ENCODE measurements around the gene AMH.

The AMH gene

GRCh38 chr19:2235381-2236063 lies 13.6 kb upstream of the AMH start:
- DNase-seq (ENCODE audit: low read depth in 2 of 2): no peak

- DNase-seq (ENCODE audit: low read depth in 2 of 2): no peak
Measured at GRCh38 chr19:2236064-2236313, 13.1 kb upstream of the AMH start.

- DNase-seq (ENCODE audit: low read depth in 2 of 2): peak; percentile 96 to 97
Measured at GRCh38 chr19:2236314-2237050, 12.6 kb upstream of the AMH start, which contains the start of the genes PLEKHJ1 and SF3A2. Gene PLEKHJ1, minus strand, starts transcription at chr19:2236329. Its CDS starts 81 bp downstream, at chr19:2236248. Gene SF3A2, plus strand, starts transcription at chr19:2236824. Its CDS starts 6,595 bp downstream, at chr19:2243419.

- DNase-seq (ENCODE audit: low read depth in 2 of 2): no peak
Measured at GRCh38 chr19:2237051-2237868, 11.9 kb upstream of the AMH start.

- no peak for DNase-seq (ENCODE audit: low read depth in 2 of 2)
Measured at GRCh38 chr19:2237869-2238153, 11.3 kb upstream of the AMH start.

- no peak for DNase-seq (ENCODE audit: low read depth in 2 of 2)
Measured at GRCh38 chr19:2239173-2239572, 9.9 kb upstream of the AMH start.

- DNase-seq (ENCODE audit: low read depth in 2 of 2): no peak
Measured at GRCh38 chr19:2239771-2240770, 9.1 kb upstream of the AMH start.

- DNase-seq (ENCODE audit: low read depth in 2 of 2): no peak
Measured at GRCh38 chr19:2240881-2241760, 8.0 kb upstream of the AMH start.

- no peak for DNase-seq (ENCODE audit: low read depth in 2 of 2)
Measured at GRCh38 chr19:2242092-2242537, 7.0 kb upstream of the AMH start.

- DNase-seq (ENCODE audit: low read depth in 2 of 2): no peak
Measured at GRCh38 chr19:2242816-2243215, 6.3 kb upstream of the AMH start.

GRCh38 chr19:2243274-2244124 lies 5.6 kb upstream of the AMH start:
- no peak for DNase-seq (ENCODE audit: low read depth in 2 of 2)

- no peak for DNase-seq (ENCODE audit: low read depth in 2 of 2)
Measured at GRCh38 chr19:2244125-2244411, 5.1 kb upstream of the AMH start.

- DNase-seq (ENCODE audit: low read depth in 2 of 2): no peak
Measured at GRCh38 chr19:2244486-2244885, 4.6 kb upstream of the AMH start.

GRCh38 chr19:2245273-2245672 lies 3.9 kb upstream of the AMH start:
- DNase-seq (ENCODE audit: low read depth in 2 of 2): no peak

- DNase-seq (ENCODE audit: low read depth in 2 of 2): no peak
Measured at GRCh38 chr19:2246014-2246620, 3.0 kb upstream of the AMH start.

- DNase-seq (ENCODE audit: low read depth in 2 of 2): no peak
Measured at GRCh38 chr19:2246801-2247361, 2.2 kb upstream of the AMH start.

- no peak for DNase-seq (ENCODE audit: low read depth in 2 of 2)
Measured at GRCh38 chr19:2247433-2248101, 1.6 kb upstream of the AMH start.

Data from stimulated activated CD8-positive, alpha-beta memory T cell treated with anti-CD3 and anti-CD28 coated beads, Interleukin-7, amount 100 ng/mL, for 4 hours (primary cell).